Measurements from ENCODE around the gene MAGOH. TPM values are rescaled to one million over a fixed set of nuclear protein-coding genes. Genes with fewer than 3 reads are reported as not detected.

Gene MAGOH
- polyA plus RNA-seq, 1 donor from 2014 or later: 98.5 TPM

DNA sequence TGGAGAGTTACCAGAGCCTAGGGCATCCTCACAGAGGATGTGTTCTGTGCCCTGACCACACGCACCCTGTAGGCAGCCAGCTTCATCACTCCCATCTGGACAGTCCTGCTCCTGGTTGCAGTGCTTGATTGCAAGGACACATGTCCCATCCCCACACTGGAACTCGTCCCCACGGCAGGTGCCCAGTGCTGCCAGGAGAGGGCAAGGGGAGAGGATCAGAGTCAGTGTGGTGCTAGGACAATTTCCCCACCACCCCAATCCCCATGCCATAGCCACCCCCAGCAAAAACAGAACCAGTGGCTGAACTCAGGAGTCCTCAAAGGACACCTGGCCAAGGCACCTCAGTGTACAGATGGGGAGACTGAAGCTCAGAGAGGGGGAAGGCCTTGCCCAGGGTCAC lies 37.2 kb upstream of the MAGOH start:
- H3K4me3 Mint-ChIP-seq: no peak overlapping the region
- H3K27me3 Mint-ChIP-seq: no peaks in the 10 kb centered on the region
- H3K36me3 Mint-ChIP-seq: no peaks in the 10 kb centered on the region
- no peak overlapping the region for H3K27ac Mint-ChIP-seq
- H3K4me1 Mint-ChIP-seq: peaks cover 0 to 3% (median 0%) of the 10 kb centered on the region in 3 donors
- no peaks in the 10 kb centered on the region for H3K9me3 Mint-ChIP-seq

DNA sequence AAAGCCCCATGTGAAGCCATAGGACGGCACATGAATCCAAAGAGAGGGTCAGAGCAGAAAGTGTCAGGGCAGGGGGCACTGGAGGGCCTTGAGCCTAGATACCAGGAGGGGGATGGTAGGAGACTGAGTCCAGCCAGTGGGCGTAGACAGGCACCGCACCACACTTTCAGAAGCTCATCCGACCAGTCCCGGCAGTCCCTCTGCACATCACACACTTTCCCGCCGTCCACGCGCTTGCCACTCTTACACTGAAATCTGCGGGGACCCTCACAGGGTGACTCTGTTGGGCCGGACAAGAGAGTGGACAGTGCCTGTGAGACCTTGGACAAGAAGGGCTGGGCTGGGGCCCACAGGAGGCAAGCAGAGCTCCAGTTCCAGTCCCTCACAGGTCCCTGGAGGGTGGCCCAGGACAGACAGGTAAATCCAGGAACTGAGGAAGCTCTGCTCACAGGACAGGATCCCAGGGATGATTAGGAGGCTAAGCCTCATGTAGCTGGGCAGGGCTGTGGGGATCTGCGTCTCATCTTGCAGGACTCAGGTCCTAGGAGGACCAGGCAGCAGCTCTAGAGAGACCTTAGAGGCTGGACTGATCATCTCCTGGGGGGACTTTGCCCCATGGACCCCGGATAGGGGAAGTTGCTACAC lies 36.3 kb upstream of the MAGOH start:
- peaks cover 0 to 9% (median 4%) of the 10 kb centered on the region in 3 donors for H3K4me1 Mint-ChIP-seq
- no peak overlapping the region for H3K27ac Mint-ChIP-seq
- no peaks in the 10 kb centered on the region for H3K9me3 Mint-ChIP-seq
- H3K27me3 Mint-ChIP-seq: no peaks in the 10 kb centered on the region
- no peaks in the 10 kb centered on the region for H3K36me3 Mint-ChIP-seq
- H3K4me3 Mint-ChIP-seq: no peak overlapping the region

DNA sequence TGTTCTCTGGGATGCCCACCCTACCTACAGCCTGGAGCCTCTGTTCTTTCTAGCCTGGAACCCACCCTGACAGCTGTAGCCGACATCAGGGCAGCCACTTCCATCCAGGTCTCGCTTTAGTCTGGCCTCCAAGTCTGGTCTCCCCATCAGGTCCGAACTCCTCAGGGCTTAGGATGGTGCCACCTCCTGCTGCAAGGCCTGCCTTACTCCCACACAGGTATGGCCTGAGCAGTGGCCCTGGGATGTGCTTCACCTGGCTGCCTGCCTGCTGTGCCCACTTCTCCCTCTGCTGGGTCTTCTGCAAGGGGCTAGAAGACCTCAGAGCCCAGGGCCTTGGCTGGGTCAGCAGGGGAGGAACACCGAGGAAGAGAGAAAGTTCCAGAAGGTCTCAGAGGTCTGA lies 35.7 kb upstream of the MAGOH start:
- Mint-ChIP-seq H3K9me3 (no peaks in the 10 kb centered on the region), H3K4me3 (no peak overlapping the region), H3K27ac (peak overlapping the region in 1 of 3 donors; percentile 67), H3K4me1 (peaks cover 0 to 11% (median 6%) of the 10 kb centered on the region in 3 donors), H3K27me3 (no peaks in the 10 kb centered on the region), H3K36me3 (no peaks in the 10 kb centered on the region)

DNA sequence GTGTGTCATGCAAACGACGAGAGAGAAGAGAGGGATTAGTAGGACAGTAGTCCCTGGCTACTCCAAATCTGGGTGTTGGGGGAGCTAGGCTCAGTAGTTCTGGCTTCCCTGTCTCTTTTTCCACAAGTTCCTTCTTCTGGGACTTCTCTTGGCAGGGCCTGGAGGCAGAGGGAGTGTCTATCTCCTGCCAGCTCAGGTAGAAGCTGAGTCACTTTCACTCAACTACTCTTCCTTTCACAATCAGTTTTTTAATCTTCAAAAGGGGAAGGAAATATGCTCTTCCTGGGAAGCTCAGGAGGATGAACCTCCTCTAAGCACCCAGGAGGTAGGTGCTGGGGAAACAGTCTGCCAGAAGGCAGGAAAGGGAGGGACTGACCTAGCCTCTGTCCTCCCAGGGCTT lies 35.2 kb upstream of the MAGOH start:
- Mint-ChIP-seq H3K27ac (peak overlapping the region in 1 of 3 donors; percentile 67), H3K36me3 (no peaks in the 10 kb centered on the region), H3K27me3 (no peaks in the 10 kb centered on the region), H3K4me1 (peaks cover 0 to 11% (median 6%) of the 10 kb centered on the region in 3 donors), H3K9me3 (no peaks in the 10 kb centered on the region), H3K4me3 (no peak overlapping the region)

DNA sequence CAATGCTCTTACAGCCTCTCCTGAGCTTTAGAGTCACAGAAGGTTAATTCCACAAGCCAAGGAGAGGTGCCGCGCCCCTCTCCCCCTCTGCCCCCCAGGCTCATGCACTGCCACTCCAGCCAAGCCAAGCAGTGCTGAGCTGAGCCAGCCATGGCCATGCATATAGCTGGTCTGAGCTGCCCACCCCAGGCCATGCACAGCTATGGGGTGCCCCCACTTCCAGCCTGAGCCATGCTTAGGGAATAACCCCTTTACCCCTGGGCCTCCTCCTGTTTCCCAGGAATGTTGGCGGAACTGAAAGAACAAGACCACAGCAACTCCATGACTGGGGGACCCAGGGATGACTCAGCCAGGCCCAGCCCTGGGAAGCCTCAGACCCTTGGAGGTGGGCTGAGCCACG lies 34.0 kb upstream of the MAGOH start:
- H3K4me3 Mint-ChIP-seq: no peak overlapping the region
- peaks cover 0 to 8% (median 6%) of the 10 kb centered on the region in 3 donors for H3K4me1 Mint-ChIP-seq
- no peaks in the 10 kb centered on the region for H3K27me3 Mint-ChIP-seq
- no peaks in the 10 kb centered on the region for H3K9me3 Mint-ChIP-seq
- no peaks in the 10 kb centered on the region for H3K36me3 Mint-ChIP-seq
- H3K27ac Mint-ChIP-seq: no peak overlapping the region

DNA sequence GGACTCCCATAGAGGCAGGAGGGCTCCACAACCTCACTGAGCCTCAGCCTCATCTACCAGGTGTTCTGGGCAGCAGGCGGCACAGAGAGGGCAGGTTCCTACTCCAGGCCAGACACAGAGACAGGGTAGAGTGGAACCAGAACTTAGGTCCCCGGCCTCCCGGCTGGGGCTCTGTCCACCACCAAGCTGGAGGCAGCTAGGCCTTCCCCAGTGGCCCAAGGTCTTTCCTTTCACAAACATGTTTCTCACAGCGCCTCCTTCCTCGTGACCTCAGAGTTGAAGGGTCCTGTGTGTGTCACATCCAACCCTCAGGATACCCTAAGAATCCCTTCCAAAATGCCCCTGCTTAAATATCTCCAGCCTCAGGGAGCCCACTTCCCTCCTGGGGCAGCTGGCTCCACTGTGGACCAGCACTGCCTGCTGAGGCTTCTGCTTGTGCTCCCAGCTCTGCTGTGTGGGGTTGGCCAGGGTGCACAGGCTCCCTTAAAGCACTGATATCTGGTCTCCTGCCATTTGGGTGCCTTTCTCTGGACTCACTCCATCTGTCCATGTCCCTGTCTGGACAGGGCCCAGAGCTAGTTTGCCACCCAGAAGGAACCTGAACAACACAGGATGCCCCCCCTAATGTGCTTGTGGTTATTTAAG lies 33.2 kb upstream of the MAGOH start:
- Mint-ChIP-seq H3K27me3 (no peaks in the 10 kb centered on the region), H3K4me1 (peaks cover 0 to 8% (median 6%) of the 10 kb centered on the region in 3 donors), H3K4me3 (no peak overlapping the region), H3K36me3 (no peaks in the 10 kb centered on the region), H3K27ac (no peak overlapping the region), H3K9me3 (no peaks in the 10 kb centered on the region)

DNA sequence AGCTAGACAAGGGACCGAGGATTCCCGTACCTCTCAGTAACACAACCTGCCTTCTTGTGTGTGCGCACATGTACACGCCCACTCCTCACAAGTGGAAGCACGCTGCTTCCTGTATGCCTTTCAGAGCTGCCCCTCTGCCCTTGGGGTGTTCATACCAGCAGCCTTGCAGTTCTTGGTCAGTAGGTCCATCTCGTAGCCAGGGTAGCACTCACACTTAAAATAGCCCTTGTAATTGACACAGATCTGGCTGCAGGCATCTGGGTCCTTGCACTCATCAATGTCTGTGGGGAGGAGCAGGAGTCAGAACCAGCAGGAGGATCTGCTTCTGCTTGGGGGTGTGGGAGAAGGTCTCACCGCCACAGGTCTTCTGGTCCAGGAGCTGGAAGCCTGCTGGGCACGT lies 32.6 kb upstream of the MAGOH start:
- H3K27ac Mint-ChIP-seq: no peak overlapping the region
- H3K9me3 Mint-ChIP-seq: no peaks in the 10 kb centered on the region
- H3K4me3 Mint-ChIP-seq: no peak overlapping the region
- no peaks in the 10 kb centered on the region for H3K27me3 Mint-ChIP-seq
- no peaks in the 10 kb centered on the region for H3K36me3 Mint-ChIP-seq
- peaks cover 0 to 8% (median 6%) of the 10 kb centered on the region in 3 donors for H3K4me1 Mint-ChIP-seq

DNA sequence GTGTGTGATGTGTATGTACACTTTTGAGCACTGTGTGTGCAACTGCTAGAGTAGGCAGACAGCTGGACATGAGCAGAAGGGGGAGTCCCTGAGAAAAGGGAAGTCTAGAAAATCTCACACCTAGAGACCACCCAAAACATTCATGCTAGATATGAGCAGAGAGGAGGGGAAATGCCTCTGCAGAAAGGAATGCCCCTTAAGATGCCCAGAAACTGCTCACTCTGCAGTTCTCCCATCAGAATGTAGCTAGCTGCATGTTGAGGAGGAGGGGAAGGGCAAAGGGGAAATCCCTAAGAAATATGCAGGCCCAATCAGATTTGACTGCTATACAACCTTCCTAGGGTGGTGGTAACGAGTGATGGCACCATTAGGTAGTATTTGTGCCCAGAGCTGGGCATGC lies 31.8 kb upstream of the MAGOH start:
- Mint-ChIP-seq H3K27ac (no peak overlapping the region), H3K4me3 (no peak overlapping the region), H3K27me3 (no peaks in the 10 kb centered on the region), H3K36me3 (no peaks in the 10 kb centered on the region), H3K9me3 (no peaks in the 10 kb centered on the region), H3K4me1 (peaks cover 0 to 8% (median 6%) of the 10 kb centered on the region in 3 donors)

DNA sequence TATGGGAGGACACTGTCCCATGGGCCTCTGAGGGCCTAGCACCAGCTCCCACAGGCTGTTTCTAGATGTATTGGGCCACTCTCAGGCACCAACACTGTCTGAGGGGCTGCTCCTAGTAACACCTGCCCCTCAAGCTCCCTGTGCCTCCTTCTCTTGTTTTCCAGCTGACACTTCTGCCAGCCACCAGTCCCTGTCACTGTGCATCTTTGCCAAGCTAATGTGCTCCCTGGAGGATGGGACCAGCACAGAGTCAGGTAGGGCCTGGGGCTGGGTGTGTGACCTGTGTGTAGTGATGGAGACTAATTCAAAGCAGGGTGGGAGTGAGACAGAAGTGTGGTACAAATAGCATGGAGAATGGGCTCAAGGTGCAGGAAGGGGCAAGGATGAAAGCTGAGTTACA lies 29.4 kb upstream of the MAGOH start:
- H3K4me1 Mint-ChIP-seq: peaks cover 0 to 8% (median 6%) of the 10 kb centered on the region in 3 donors
- H3K4me3 Mint-ChIP-seq: no peak overlapping the region
- H3K9me3 Mint-ChIP-seq: no peaks in the 10 kb centered on the region
- H3K27ac Mint-ChIP-seq: no peak overlapping the region
- peaks cover 2% of the 10 kb centered on the region for H3K36me3 Mint-ChIP-seq
- H3K27me3 Mint-ChIP-seq: no peaks in the 10 kb centered on the region

DNA sequence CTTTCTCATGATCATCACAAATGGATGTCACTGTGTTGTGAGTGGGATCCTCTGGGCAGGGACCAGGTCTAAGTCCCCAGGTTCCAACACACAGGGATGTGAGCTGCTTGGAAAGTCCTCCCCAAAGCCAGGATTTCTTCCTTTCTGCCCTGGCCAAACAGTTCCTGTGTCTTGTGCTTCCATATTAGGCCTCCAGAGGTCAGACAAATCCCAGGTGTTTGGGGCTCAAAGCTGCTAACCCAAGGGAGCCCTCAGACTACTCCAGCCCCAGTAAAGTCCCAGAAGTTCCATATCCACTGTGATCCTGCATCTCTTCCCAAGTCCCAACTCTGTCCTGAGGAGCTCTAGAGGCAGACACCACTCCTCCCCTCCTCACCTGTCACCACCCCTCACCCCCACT lies 27.7 kb upstream of the MAGOH start:
- H3K27me3 Mint-ChIP-seq: no peaks in the 10 kb centered on the region
- H3K36me3 Mint-ChIP-seq: peaks cover 4% of the 10 kb centered on the region
- no peaks in the 10 kb centered on the region for H3K9me3 Mint-ChIP-seq
- H3K4me1 Mint-ChIP-seq: peaks cover 0 to 9% (median 8%) of the 10 kb centered on the region in 3 donors
- no peak overlapping the region for H3K27ac Mint-ChIP-seq
- H3K4me3 Mint-ChIP-seq: no peak overlapping the region

DNA sequence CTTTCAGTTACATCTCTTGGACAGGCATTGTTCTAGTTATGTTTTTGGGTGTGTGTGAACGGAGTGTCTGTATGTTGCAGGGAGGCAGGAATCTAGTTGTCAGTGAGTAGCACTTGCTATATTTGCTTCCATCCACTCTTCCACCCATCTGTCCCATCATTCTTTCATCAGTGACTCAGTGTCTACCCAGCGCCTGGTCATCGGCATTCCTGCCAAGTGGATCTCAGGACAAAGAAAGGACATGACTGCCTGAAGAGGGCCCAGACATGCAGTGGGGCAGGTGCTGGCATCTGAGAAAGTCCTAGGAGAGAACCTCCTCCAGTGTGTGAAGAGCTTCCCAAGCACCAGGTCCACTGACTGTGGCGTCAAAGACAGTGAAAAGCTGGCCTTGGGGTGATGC lies 27.3 kb upstream of the MAGOH start:
- no peaks in the 10 kb centered on the region for H3K27me3 Mint-ChIP-seq

DNA sequence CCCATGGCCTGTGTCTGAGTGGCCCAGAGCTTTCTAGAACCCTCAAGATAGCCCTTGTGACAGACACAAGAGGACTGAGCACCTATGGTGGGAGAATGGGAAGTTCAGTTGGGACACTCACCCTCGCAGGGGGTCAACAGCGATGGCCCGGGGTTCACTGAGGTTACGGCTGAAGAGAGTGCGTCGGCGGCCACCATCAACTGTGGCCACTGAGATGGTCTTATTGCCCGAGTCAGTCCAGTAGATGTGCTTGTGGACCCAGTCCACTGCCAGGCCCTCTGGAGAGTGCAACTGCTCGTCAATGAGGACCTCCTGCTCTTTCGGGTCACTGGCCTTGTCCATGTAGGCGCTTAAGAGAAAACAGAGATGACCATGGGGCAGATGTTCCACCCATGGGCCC lies 25.7 kb upstream of the MAGOH start:
- Mint-ChIP-seq H3K27me3 (no peaks in the 10 kb centered on the region), H3K4me1 (peaks cover 6 to 13% (median 10%) of the 10 kb centered on the region in 3 donors), H3K36me3 (peaks cover 7% of the 10 kb centered on the region), H3K27ac (no peak overlapping the region), H3K4me3 (no peak overlapping the region), H3K9me3 (no peaks in the 10 kb centered on the region)

More for the DNA sequence above, 27.3 kb upstream of the MAGOH start:
- H3K4me3 Mint-ChIP-seq: no peak overlapping the region
- H3K36me3 Mint-ChIP-seq: peaks cover 7% of the 10 kb centered on the region
- no peak overlapping the region for H3K27ac Mint-ChIP-seq
- no peaks in the 10 kb centered on the region for H3K9me3 Mint-ChIP-seq
- H3K4me1 Mint-ChIP-seq: peaks cover 0 to 12% (median 8%) of the 10 kb centered on the region in 3 donors

DNA sequence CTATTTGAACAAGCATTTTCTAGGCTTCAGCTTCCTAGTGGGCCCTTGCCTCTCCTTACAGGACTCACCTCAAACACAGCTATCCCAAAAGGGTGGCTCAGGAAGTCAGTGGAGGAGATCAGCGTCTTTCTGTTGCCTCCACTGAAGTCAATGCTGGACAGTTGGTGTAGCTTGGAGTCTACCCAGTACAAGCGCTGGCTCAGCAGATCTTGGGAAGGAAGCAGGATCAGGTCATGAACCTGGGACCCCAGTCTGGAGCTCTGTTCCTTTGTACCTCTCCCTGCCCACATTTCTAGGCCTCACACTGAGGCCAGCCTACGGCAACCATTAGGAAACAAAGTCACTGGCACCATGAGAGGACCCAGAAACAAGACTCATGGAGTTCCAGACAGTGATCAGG lies 23.7 kb upstream of the MAGOH start:
- Mint-ChIP-seq H3K27me3 (no peaks in the 10 kb centered on the region), H3K27ac (no peak overlapping the region), H3K36me3 (peaks cover 9% of the 10 kb centered on the region), H3K4me1 (peaks cover 6 to 13% (median 10%) of the 10 kb centered on the region in 3 donors), H3K4me3 (no peak overlapping the region), H3K9me3 (no peaks in the 10 kb centered on the region)

DNA sequence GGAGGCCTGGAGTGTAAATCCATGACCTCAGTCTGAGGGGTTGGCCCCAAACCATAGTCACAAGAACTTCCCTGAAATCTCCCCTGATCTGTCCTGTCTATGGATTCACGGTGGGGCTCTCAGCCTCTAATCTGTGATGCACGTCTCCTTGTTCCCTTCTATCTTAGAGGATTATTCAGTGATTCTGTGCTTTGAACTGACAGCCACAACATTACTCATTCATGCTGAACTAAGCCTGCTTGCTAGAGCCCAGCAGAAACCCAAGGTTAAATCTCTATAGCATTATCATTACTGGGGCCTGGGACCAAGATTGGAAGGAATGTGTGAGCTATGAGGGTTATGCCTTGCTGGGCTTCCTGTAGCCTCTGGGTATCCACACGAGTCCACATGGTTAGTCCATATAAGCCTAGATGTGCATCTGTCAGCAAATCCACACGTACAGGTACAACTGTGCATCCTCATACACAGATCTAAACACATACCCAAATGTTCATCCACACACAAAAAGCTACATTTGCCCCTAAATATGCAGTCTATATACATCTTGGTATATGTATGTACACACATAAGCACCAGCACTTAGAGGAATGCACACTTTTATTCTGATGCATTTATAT lies 22.4 kb upstream of the MAGOH start:
- Mint-ChIP-seq H3K4me3 (peak overlapping the region in 1 of 4 donors; percentile 48), H3K9me3 (no peaks in the 10 kb centered on the region), H3K27me3 (no peaks in the 10 kb centered on the region), H3K27ac (peak overlapping the region in 1 of 3 donors; percentile 71), H3K36me3 (peaks cover 9% of the 10 kb centered on the region), H3K4me1 (peaks cover 6 to 13% (median 10%) of the 10 kb centered on the region in 3 donors)

DNA sequence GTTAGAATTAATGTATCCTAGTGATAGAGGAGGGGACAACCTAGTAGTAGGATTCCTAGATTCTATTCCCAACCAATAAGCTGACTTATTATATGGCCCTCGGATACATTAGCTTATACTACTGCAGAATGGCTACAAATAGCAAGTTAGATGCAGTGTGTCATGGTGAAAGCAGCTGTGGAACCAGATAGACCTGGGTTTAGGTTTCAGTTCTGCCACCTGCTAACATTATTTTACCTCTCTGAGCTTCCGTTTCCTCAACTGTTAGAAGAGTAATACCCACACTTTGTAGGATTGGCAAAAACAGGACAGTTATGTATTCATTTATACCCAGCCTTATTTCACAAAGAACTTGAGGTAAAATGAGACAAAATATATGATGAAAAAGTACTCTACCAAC lies 21.6 kb upstream of the MAGOH start:
- Mint-ChIP-seq H3K4me3 (peak overlapping the region in 1 of 4 donors; percentile 2), H3K27ac (peak overlapping the region; percentile 14 to 91 (median 71)), H3K27me3 (no peaks in the 10 kb centered on the region), H3K9me3 (no peaks in the 10 kb centered on the region), H3K4me1 (peaks cover 6 to 13% (median 10%) of the 10 kb centered on the region in 3 donors), H3K36me3 (peaks cover 9% of the 10 kb centered on the region)

Data from IgD-negative memory B cell (primary cell).